Measurements from ENCODE around the gene CEP44. TPM values are rescaled to one million over a fixed set of nuclear protein-coding genes. Genes with fewer than 3 reads are reported as not detected.

The CEP44 gene
- total RNA-seq, 1 donor from 2014 or later = 19.6 TPM

GRCh38 chr4:174381440-174381800 is 97.7 kb downstream of the CEP44 start:
- Mint-ChIP-seq H3K9me3 (no peaks in the 10 kb centered on the region), H3K27me3 (ENCODE audit: low read depth) (peaks cover 9% of the 10 kb centered on the region), H3K27ac (no peak overlapping the region), H3K4me3 (ENCODE audit: low read depth) (no peak overlapping the region), H3K4me1 (ENCODE audit: low read depth) (peaks cover 2% of the 10 kb centered on the region), H3K36me3 (ENCODE audit: low read depth) (no peaks in the 10 kb centered on the region)
- no peak for DNase-seq (ENCODE audit: low spot score)
- intact Hi-C loops (cut with micrococcal nuclease) = no loop called here

Other genes starting within 250 kb of the CEP44 start
- 15.5 and 17.2 TPM in 2 replicates for gene FBXO8, start 244 bp upstream of the CEP44 start, total RNA-seq
- gene HPGD, start 238.6 kb downstream of the CEP44 start, total RNA-seq = 0.48 and 1.2 TPM in 2 replicates

All from activated T-helper 2 cell treated with anti-CD3 and anti-CD28 coated beads, Interferon-gamma antibody, Interleukin-2, Interleukin-4, amounts not matched to agents 10 μg/mL and 5 μg/mL and 100 μg/mL, durations not matched to agents 14 hours and 24 hours and 36 hours (primary cell).